GM12892 (cell line): Measurements from ENCODE around the gene COL11A2. TPM values are rescaled to one million over a fixed set of nuclear protein-coding genes. Genes with fewer than 3 reads are reported as not detected.
"Not testable (repeated sequence)": the region's sequence is repeated elsewhere in the genome, so short reads cannot be mapped to it uniquely, and the experiment has no call there.

Experiments used
- DNase-seq: peaks from one replicate; pipeline ENCODE4 v3.0.0; 2011; ENCODE audit not compliant: insufficient read length
- FAIRE-seq: peaks from 2 replicates; lab custom pipeline; 2011; peaks lifted over from hg19 to GRCh38; lab: Jason Lieb, UNC
- POLR2A ChIP-seq: IDR thresholded peaks from 2 replicates; pipeline ENCODE4 v1.6.1; 2011; ENCODE audit warnings: low read depth, low read length, control low read depth
- POLR2AphosphoS5 ChIP-seq: IDR thresholded peaks from 2 replicates; pipeline ENCODE4 v1.6.1; 2011; ENCODE audit warnings: low read depth, low read length, control low read depth
- TAF1 ChIP-seq: IDR thresholded peaks from 2 replicates; pipeline ENCODE4 v1.6.1; 2011; ENCODE audit warnings: low read depth, mild to moderate bottlenecking, control low read depth, low read length, borderline replicate concordance
- polyA plus RNA-seq: library from polyadenylated mRNA; unstranded; fragments of >200 nt; gene quantifications from one replicate; pipeline ENCODE4 v1.2.1, GENCODE V29; 2012; ENCODE audit warnings: missing spikeins, inconsistent platforms; ENCODE audit not compliant: missing spikeins

COL11A2 gene
- polyA plus RNA-seq, result 0.83 TPM

DNA sequence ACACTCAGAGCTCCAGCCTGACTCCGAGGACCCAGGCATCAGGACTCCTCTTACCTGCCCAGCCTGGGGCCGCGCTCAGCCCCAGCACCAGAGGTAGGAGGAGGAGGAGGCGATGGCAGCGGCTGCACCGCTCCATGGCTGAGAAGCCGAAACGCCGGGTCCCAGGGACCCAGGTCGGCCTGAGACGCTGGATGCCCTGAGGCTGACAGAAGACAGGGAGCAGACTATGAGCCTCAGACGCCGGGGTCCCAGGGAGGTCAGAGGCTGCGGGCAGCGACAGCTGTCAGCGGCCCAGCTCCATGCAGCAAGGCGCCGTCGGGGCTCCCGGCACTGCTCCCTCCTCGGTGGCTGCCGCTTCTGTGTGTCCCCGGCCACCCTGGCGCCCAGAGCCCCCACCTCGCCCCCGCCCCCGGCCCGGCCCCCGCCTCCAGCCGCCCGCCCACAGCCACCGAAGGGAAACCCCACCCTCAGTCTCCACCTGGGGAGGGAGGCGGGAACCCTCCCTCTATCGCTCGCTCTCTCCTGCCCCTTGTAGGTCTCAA, at the start of gene COL11A2:
COL11A2 (minus strand) TSS at position 363 of the 542 bp plus-strand sequence; CDS start at position 136, 227 bp downstream.
- FAIRE-seq, result no peak
- no peak for DNase-seq
- TF ChIP-seq POLR2A (no peak), POLR2AphosphoS5 (no peak)

DNA sequence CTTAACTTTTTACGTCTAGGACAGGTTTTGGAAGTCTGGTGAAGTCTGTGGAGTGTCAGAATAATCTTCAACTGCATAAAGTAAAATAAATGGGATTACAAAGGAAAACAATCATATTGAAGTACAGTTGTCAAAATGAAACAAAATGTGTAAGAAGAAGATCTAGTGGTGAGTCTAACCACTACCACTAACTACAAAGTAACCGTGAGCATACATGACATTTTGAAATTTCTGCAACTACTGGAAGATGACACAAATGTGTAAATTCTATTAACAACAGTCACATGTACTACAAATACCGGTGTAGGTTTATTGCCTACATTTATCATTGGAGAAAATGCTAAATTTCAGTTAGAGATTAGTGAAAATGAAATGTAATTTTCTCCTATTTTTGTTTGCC, 49.7 kb upstream of the COL11A2 start:
- FAIRE-seq, result no peak
- no peak for DNase-seq
- TF ChIP-seq POLR2AphosphoS5, result no peak
- no peak for TF ChIP-seq TAF1
- TF ChIP-seq POLR2A, result no peak

DNA sequence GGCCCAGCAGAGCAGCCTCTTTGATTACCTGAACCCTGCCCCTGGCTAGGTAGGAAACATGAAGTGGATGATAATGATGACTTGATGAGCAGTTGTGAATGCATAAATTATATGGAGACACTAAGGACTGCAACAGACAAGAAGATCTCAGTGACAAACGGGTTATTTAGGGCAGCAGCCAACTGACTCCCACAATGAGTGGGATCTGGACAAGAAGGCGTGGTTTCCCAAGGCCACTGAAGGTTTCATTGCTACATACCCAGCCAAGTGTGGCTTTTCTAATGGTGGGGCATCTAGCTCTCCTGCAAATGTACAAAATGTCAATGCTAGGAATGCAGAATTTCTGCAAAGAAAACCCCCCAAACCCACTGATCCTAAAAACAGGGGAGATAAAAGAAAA, 45.5 kb upstream of the COL11A2 start:
- no peak for DNase-seq
- no peak for TF ChIP-seq POLR2AphosphoS5
- no peak for TF ChIP-seq TAF1
- TF ChIP-seq POLR2A, result no peak

DNA sequence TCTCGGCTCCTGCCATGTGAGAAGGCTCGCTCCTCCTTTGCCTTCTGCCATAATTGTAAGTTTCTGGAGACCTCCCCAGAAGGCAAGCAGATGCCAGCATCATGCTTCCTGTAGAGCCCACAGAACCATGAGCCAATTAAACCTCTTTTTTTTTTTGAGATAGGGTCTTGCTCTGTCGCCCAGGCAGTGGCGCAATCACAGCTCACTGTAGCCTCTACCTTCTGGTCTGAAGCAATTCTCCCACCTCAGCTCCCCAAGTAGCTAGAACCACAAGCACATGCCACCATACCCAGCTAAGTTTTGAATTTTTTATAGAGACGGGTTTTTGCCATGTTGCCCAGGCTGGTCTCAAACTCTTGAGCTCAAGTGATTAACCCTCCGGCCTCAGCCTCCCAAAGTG, 44.6 kb upstream of the COL11A2 start:
- FAIRE-seq (no peak), DNase-seq (no peak)
- no peak for TF ChIP-seq POLR2A
- no peak for TF ChIP-seq POLR2AphosphoS5
- no peak for TF ChIP-seq TAF1

More for the DNA sequence above, 45.5 kb upstream of the COL11A2 start:
- no peak for FAIRE-seq

DNA sequence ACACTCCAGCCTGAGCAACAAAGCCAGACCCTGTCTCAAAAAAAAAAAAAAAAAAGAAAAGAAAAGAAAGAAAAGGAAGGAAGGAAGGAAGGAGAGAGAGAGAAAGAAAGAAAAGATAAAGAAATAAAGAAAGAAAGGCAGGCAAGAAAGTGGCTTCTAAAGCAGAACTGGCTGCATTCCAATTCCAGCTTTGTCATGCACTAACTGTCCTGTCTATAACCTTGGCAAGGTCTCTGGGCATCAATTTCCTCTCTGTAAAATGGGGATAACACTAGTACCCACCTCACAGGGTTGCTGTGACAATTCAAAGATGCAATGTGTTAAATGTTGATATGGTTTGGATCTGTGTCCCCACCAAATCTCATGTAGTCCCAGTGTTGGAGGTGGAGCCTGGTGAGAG, 44.1 kb upstream of the COL11A2 start:
- DNase-seq (no peak), FAIRE-seq (no peak)
- TF ChIP-seq POLR2AphosphoS5, result no peak
- TF ChIP-seq TAF1, result no peak
- TF ChIP-seq POLR2A, result no peak

- no peak for TF ChIP-seq POLR2A
- no peak for TF ChIP-seq TAF1
- TF ChIP-seq POLR2AphosphoS5, result no peak
- FAIRE-seq (no peak), DNase-seq (no peak)
These were observed 43.0 kb upstream of the COL11A2 start for GRCh38 chr6:33235221-33235634.

- DNase-seq, FAIRE-seq: not testable (repeated sequence)
These were observed 34.3 kb upstream of the COL11A2 start for GRCh38 chr6:33226503-33227120.

GRCh38 chr6:33217681-33218080, 25.4 kb upstream of the COL11A2 start:
- TF ChIP-seq POLR2A, result no peak
- no peak for TF ChIP-seq POLR2AphosphoS5
- TF ChIP-seq TAF1, result no peak
- no peak for DNase-seq
- FAIRE-seq, result no peak

DNA sequence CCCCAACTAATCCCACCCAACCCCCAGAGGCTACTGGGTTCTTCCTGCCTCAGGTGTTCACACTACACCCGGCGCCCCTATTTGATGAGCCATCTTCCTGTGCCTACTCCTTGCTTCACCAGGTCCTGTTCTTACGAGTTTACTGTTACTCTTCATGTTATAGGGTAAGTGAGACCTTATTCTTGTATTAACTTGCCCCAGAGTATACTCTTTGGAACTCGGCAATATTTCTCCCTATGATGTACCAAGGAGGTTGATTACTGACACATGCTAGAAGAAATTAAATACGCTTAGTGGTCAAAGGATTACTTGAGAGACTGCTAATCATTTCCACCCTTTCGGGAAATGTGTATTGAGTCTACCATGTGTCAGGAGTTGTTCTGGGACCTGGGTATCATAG, 25.0 kb upstream of the COL11A2 start:
- no peak for DNase-seq
- TF ChIP-seq POLR2AphosphoS5 (no peak), TAF1 (no peak), POLR2A (no peak)
- FAIRE-seq, result no peak

DNA sequence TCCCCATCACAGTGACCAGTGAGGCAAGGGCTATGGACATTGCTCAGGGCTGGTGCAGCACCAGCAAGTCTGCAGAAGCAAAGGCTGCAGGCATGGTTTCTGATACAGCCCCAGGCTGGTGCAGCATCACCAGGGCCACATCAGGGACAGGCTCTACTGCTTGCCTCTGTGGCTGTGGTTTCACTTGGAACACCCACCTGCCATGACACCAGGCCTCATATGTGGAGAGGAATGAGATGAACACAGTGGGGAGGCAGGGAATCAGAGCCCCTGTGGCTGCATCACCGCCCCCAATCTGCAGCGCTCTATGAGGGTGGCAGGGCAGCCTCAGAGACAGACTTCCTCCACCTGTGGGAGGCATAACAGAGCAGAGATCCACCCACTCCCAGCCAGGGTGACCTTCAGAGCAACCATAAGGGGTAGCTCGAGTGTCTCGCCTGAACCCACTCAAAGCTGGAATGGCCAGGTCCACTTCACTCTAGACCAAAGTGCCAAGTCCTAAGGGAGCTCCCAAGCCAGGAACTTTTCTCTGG, 23.9 kb upstream of the COL11A2 start:
- FAIRE-seq, result no peak
- TF ChIP-seq POLR2A (no peak), TAF1 (no peak), POLR2AphosphoS5 (no peak)
- no peak for DNase-seq

DNA sequence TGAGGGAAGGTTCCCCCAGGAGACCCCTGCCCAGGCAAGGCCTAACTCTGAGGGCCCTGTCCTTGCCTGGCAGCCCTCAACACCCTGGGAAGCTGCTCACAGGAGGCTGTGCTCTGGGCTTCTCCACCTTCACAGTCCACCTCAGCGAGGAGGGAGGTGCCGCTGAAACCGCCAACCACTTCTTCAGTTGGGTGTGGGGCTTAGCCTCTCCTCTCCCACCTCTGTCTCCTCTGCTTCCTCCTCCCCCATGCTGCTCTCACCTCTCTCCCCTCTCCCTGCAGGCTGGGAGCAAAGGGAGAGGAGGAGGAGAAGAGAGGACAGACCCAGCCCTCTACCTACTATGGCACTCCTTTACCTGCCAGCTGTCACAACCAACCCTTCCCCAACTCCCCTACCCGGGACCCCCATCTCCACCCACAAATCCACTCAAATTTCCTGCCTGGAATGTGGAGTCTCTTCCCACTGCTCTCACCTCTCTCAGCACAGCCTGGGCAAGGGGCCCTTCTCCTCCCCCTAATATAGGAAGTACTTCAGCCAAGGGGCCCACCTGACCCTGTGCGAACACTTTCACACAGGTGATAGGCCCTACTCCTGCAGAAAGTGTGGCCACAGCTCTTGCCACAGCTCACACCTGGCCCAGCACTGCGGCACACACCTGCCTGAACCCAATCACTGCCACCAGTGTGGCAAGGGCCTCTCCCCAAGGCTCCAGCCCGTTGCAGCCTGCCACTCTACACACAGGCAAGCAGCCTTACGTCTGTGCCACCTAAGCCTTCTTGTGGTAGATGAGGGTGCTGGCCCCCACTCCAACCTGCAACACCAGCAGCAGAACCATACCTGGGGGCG, 23.2 kb upstream of the COL11A2 start:
- DNase-seq (no peak), FAIRE-seq (no peak)
- TF ChIP-seq TAF1 (no peak), POLR2A (no peak), POLR2AphosphoS5 (no peak)
